Mesenchymal stem cell (in vitro differentiated cells and primary cell): ENCODE data around the gene GCHFR.
A peak's percentile ranks its signal among the peaks of the same experiment; 100 is the strongest.

Experiments
- DNase-seq: peaks from one replicate; pipeline ENCODE4 v3.0.0-alpha.2; 2013
- H2AFZ ChIP-seq: one replicate; pipeline ENCODE4 v1.6.1; 2013; ENCODE audit warnings: low read depth, mild to moderate bottlenecking, control low read depth, inconsistent platforms, low read length, moderate library complexity
- H2AK5ac ChIP-seq: 2 replicates; pipeline ENCODE4 v1.6.1; 2013; ENCODE audit warnings: low read length, moderate library complexity, mild to moderate bottlenecking, inconsistent platforms; ENCODE audit not compliant: severe bottlenecking
- H2BK120ac ChIP-seq: one replicate; pipeline ENCODE4 v1.6.1; 2013; ENCODE audit warnings: low read depth, mild to moderate bottlenecking, inconsistent platforms, low read length, moderate library complexity
- H2BK12ac ChIP-seq, 2 experiments: one replicate each; pipeline ENCODE4 v1.6.1; 2013; ENCODE audit warnings: inconsistent platforms in 2 of 2, low read length in 2 of 2, mild to moderate bottlenecking in 2 of 2, moderate library complexity in 2 of 2, control low read depth in 1 of 2
- H2BK15ac ChIP-seq: one replicate; pipeline ENCODE4 v1.6.1; 2013; ENCODE audit warnings: mild to moderate bottlenecking, low read depth, inconsistent platforms; ENCODE audit not compliant: poor library complexity, severe bottlenecking
- H2BK5ac ChIP-seq: 2 replicates; pipeline ENCODE4 v1.6.1; 2013; ENCODE audit warnings: low read depth, mild to moderate bottlenecking, low read length, control low read depth, inconsistent platforms; ENCODE audit not compliant: poor library complexity, severe bottlenecking
- H3K14ac ChIP-seq, 2 experiments: one replicate each; pipeline ENCODE4 v1.6.1; 2013; ENCODE audit warnings: inconsistent platforms in 2 of 2, low read length in 2 of 2, control low read depth in 1 of 2, mild to moderate bottlenecking in 1 of 2, moderate library complexity in 1 of 2
- H3K18ac ChIP-seq, 2 experiments: one replicate each; pipeline ENCODE4 v1.6.1; 2013; ENCODE audit warnings: inconsistent platforms in 2 of 2, low read length in 2 of 2, control low read depth in 1 of 2, low read depth in 1 of 2, mild to moderate bottlenecking in 1 of 2
- H3K23ac ChIP-seq, 2 experiments: one replicate each; pipeline ENCODE4 v1.6.1; 2013; ENCODE audit warnings: inconsistent platforms in 2 of 2, low read length in 2 of 2, mild to moderate bottlenecking in 2 of 2, moderate library complexity in 2 of 2, control low read depth in 1 of 2
- H3K27ac ChIP-seq: 2 replicates; pipeline ENCODE4 v1.5.1; 2013; ENCODE audit warnings: mild to moderate bottlenecking, moderate library complexity, low read length, control low read depth, inconsistent platforms; ENCODE audit not compliant: poor library complexity, severe bottlenecking
- H3K27me3 ChIP-seq, 2 experiments: 2 replicates each; pipeline versions ENCODE4 v1.6.1 to v1.7.0; 2013; ENCODE audit warnings: low read length in 2 of 2, mild to moderate bottlenecking in 2 of 2, moderate library complexity in 2 of 2, control low read depth in 1 of 2, inconsistent platforms in 1 of 2; ENCODE audit not compliant: control insufficient read depth in 1 of 2, insufficient read depth in 1 of 2
- H3K36me3 ChIP-seq, 2 experiments: 2 replicates each; pipeline versions ENCODE4 v1.6.1 to v1.7.0; 2013; ENCODE audit warnings: low read length in 2 of 2, control low read depth in 1 of 2, inconsistent platforms in 1 of 2, low read depth in 1 of 2, mild to moderate bottlenecking in 1 of 2; ENCODE audit not compliant: insufficient read depth in 2 of 2, control insufficient read depth in 1 of 2
- H3K4ac ChIP-seq, 2 experiments: one replicate each; pipeline ENCODE4 v1.6.1; 2013; ENCODE audit warnings: inconsistent platforms in 2 of 2, low read length in 2 of 2, mild to moderate bottlenecking in 2 of 2, moderate library complexity in 2 of 2, control low read depth in 1 of 2, low read depth in 1 of 2
- H3K4me1 ChIP-seq: 2 replicates; pipeline ENCODE4 v1.6.1; 2013; ENCODE audit warnings: low read depth, low read length, control low read depth; ENCODE audit not compliant: control insufficient read depth, insufficient read depth
- H3K4me2 ChIP-seq: 2 replicates; pipeline ENCODE4 v1.6.1; 2013; ENCODE audit warnings: low read length, mild to moderate bottlenecking, inconsistent platforms; ENCODE audit not compliant: poor library complexity, severe bottlenecking
- H3K4me3 ChIP-seq, 2 experiments: 2 replicates each; pipeline versions ENCODE4 v1.5.1 to v1.7.0; 2013; ENCODE audit warnings: low read length in 2 of 2, mild to moderate bottlenecking in 2 of 2, control low read depth in 1 of 2, low read depth in 1 of 2; ENCODE audit not compliant: insufficient read depth in 1 of 2
- H3K79me1 ChIP-seq: replicated peaks from 2 replicates; pipeline ENCODE4 v1.6.1; 2013; ENCODE audit warnings: mild to moderate bottlenecking, control low read depth, low read length, inconsistent platforms; ENCODE audit not compliant: poor library complexity, severe bottlenecking
- H3K9ac ChIP-seq: 2 replicates; pipeline ENCODE4 v1.7.0; 2013; ENCODE audit warnings: mild to moderate bottlenecking, low read length, moderate library complexity
- H3K9me3 ChIP-seq: 2 replicates; pipeline ENCODE4 v1.7.0; 2013; ENCODE audit warnings: mild to moderate bottlenecking, low read length; ENCODE audit not compliant: control insufficient read depth
- H4K8ac ChIP-seq: one replicate; pipeline ENCODE4 v1.6.1; 2013; ENCODE audit warnings: inconsistent platforms, mild to moderate bottlenecking, low read length, moderate library complexity
- H4K91ac ChIP-seq: one replicate; pipeline ENCODE4 v1.6.1; 2013; ENCODE audit warnings: mild to moderate bottlenecking, low read length, inconsistent platforms
- WGBS: methylation state at CpG from one replicate; pipeline ENCODE4 v1.1.7; 2013; ENCODE audit warnings: mixed read lengths; 5-methylcytosine and 5-hydroxymethylcytosine counted together

The GCHFR gene

GRCh38 chr15:40776537-40777141, 12.8 kb downstream of the GCHFR start:
- 95% methylated on average over 9 of the region's 11 CpGs for WGBS

GRCh38 chr15:40782609-40783227, 18.9 kb downstream of the GCHFR start:
- H2BK120ac ChIP-seq: no peak overlapping the region
- WGBS: 60% methylated on average over 7 of the region's 8 CpGs
- no peak overlapping the region for H3K23ac ChIP-seq

More at GRCh38 chr15:40776537-40777141, 12.8 kb downstream of the GCHFR start:
- no peak overlapping the region for H3K23ac ChIP-seq
- no peak overlapping the region for H3K18ac ChIP-seq
- H3K27me3 ChIP-seq: no peaks in the 10 kb centered on the region
- no peak overlapping the region for H3K14ac ChIP-seq
- no peaks in the 10 kb centered on the region for H3K9me3 ChIP-seq
- H3K4me1 ChIP-seq: peaks cover 13% of the 10 kb centered on the region
- no peak overlapping the region for H3K4ac ChIP-seq
- no peak for DNase-seq
- peaks cover 14% of the 10 kb centered on the region for H3K79me1 ChIP-seq
- H3K4me2 ChIP-seq: no peak overlapping the region
- no peak overlapping the region for H4K8ac ChIP-seq
- H2BK12ac ChIP-seq: no peak overlapping the region
- peaks cover 69 to 74% of the 10 kb centered on the region in 2 experiments for H3K36me3 ChIP-seq
- no peak overlapping the region for H3K4me3 ChIP-seq
- no peak overlapping the region for H2BK5ac ChIP-seq
- H2AFZ ChIP-seq: no peak overlapping the region
- no peak overlapping the region for H3K27ac ChIP-seq
- no peak overlapping the region for H2BK15ac ChIP-seq
- no peak overlapping the region for H2BK120ac ChIP-seq
- H3K9ac ChIP-seq: peak overlapping the region; percentile 28
- no peak overlapping the region for H4K91ac ChIP-seq
- no peak overlapping the region for H2AK5ac ChIP-seq

GRCh38 chr15:40785164-40785563, 21.3 kb downstream of the GCHFR start:
- H3K27me3 ChIP-seq: no peaks in the 10 kb centered on the region
- no peak overlapping the region for H3K9ac ChIP-seq

More at GRCh38 chr15:40782609-40783227, 18.9 kb downstream of the GCHFR start:
- Histone ChIP-seq H3K4me2 (no peak overlapping the region), H3K4ac (no peak overlapping the region), H3K79me1 (peaks cover 26% of the 10 kb centered on the region), H2AFZ (no peak overlapping the region), H3K14ac (no peak overlapping the region), H3K4me3 (no peak overlapping the region), H2BK5ac (no peak overlapping the region), H3K18ac (no peak overlapping the region), H3K4me1 (peaks cover 2% of the 10 kb centered on the region), H3K27ac (no peak overlapping the region), H2BK12ac (no peak overlapping the region), H3K27me3 (no peaks in the 10 kb centered on the region), H2AK5ac (no peak overlapping the region), H3K36me3 (peaks cover 19 to 20% of the 10 kb centered on the region in 2 experiments), H4K8ac (no peak overlapping the region), H2BK15ac (no peak overlapping the region), H3K9ac (no peak overlapping the region), H3K9me3 (no peaks in the 10 kb centered on the region), H4K91ac (no peak overlapping the region)
- peak; percentile 34 for DNase-seq

GRCh38 chr15:40785814-40786213, 21.9 kb downstream of the GCHFR start:
- H2AK5ac ChIP-seq: no peak overlapping the region
- H3K14ac ChIP-seq: no peak overlapping the region
- no peak overlapping the region for H2BK5ac ChIP-seq
- no peak for DNase-seq
- H3K79me1 ChIP-seq: peaks cover 25% of the 10 kb centered on the region
- no peak overlapping the region for H4K8ac ChIP-seq
- H2BK15ac ChIP-seq: no peak overlapping the region
- no peak overlapping the region for H3K27ac ChIP-seq
- no peaks in the 10 kb centered on the region for H3K36me3 ChIP-seq
- no peaks in the 10 kb centered on the region for H3K27me3 ChIP-seq
- no peak overlapping the region for H2BK12ac ChIP-seq
- H3K4me1 ChIP-seq: peaks cover 10% of the 10 kb centered on the region
- H3K4ac ChIP-seq: no peak overlapping the region
- H3K4me2 ChIP-seq: no peak overlapping the region
- no peak overlapping the region for H3K18ac ChIP-seq
- H2BK120ac ChIP-seq: no peak overlapping the region
- H2AFZ ChIP-seq: no peak overlapping the region
- no peak overlapping the region for H4K91ac ChIP-seq
- H3K4me3 ChIP-seq: no peak overlapping the region
- no peak overlapping the region for H3K9ac ChIP-seq
- WGBS: 98% methylated on average over 1 of the region's 2 CpGs
- H3K9me3 ChIP-seq: no peaks in the 10 kb centered on the region
- H3K23ac ChIP-seq: no peak overlapping the region

More at GRCh38 chr15:40785164-40785563, 21.3 kb downstream of the GCHFR start:
- H3K4me1 ChIP-seq: peaks cover 10% of the 10 kb centered on the region
- H2AFZ ChIP-seq: no peak overlapping the region
- H2AK5ac ChIP-seq: no peak overlapping the region
- no peak overlapping the region for H2BK5ac ChIP-seq
- no peak overlapping the region for H3K4ac ChIP-seq
- no peak overlapping the region for H4K91ac ChIP-seq
- peaks cover 26% of the 10 kb centered on the region for H3K79me1 ChIP-seq
- no peak overlapping the region for H3K4me2 ChIP-seq
- no peak overlapping the region for H3K23ac ChIP-seq
- no peak overlapping the region for H3K14ac ChIP-seq
- no peak overlapping the region for H2BK12ac ChIP-seq
- no peak overlapping the region for H2BK15ac ChIP-seq
- WGBS: 88% methylated on average over 2 of the region's 3 CpGs
- no peak overlapping the region for H3K18ac ChIP-seq
- no peak overlapping the region for H4K8ac ChIP-seq
- H3K9me3 ChIP-seq: no peaks in the 10 kb centered on the region
- H3K4me3 ChIP-seq: no peak overlapping the region
- DNase-seq: no peak
- H3K36me3 ChIP-seq: peaks cover 0 to under 1% of the 10 kb centered on the region in 2 experiments
- H3K27ac ChIP-seq: no peak overlapping the region
- H2BK120ac ChIP-seq: no peak overlapping the region
